Measurements from ENCODE around the gene CCDC192.

DNA sequence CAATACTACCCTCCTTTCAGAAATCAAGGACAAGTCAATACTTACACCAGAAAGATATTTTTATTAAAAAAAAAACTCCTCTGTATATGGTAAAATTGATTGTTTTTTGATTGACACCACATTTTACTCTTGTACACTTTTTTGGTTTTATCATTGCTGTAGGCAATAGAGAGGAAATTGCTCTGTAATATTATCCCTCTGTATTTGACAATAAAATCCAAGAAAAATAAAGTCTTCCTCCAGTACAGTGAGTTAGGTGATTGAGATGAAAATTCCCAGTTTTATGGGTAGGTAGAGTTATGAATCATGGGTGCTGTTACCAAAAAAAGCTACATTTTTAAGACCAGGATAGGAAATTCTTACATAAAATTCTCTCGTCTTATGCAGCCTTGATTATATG, 22.6 kb upstream of the CCDC192 start:
- TF ChIP-seq POLR2AphosphoS5 (IDR thresholded peaks at IDR 0.05; ENCODE audit: insufficient read depth, low read depth, low read length) (no peak), EZH2 (IDR thresholded peaks at IDR 0.05; ENCODE audit: borderline replicate concordance, low read depth, low read length, severe bottlenecking) (no peak)

All from endothelial cell of umbilical vein (primary cell).